CD4-positive, alpha-beta T cell (primary cell): ENCODE measurements around the gene LYAR. TPM values are rescaled to one million over a fixed set of nuclear protein-coding genes. Genes with fewer than 3 reads are reported as not detected.

Experiments
- ATAC-seq: fragments of 200-7000 bp; cut with Tn5 transposase; one replicate; pipeline ENCODE4 v1.10.0; 2022; ENCODE audit warnings: mild to moderate bottlenecking; ENCODE audit not compliant: poor library complexity
- CTCF ChIA-PET: fragments of 350-600 bp; sonication (Branson Sonifier 250); formaldehyde crosslinking; loops from one replicate; lab custom pipeline; 2021; ENCODE audit warnings: antibody characterized with exemption, inconsistent platforms; lab: Charles Lee
- POLR2A ChIA-PET: fragments of 350-600 bp; sonication (Branson Sonifier 250); formaldehyde crosslinking; loops from one replicate; lab custom pipeline; 2021; ENCODE audit warnings: antibody characterized with exemption, inconsistent platforms; lab: Charles Lee
- DNase-seq, 14 experiments: peaks; one replicate each; pipeline ENCODE4 v3.0.0-alpha.2; 2013 to 2020; ENCODE audit warnings: mixed read lengths in 2 of 14
- H3K27ac ChIP-seq, 2 donors: one replicate each; pipeline versions ENCODE4 v1.5.1 to v1.7.0; 2013; ENCODE audit warnings: low read length in 2 of 2, low read depth in 1 of 2, mild to moderate bottlenecking in 1 of 2
- H3K27me3 ChIP-seq, 2 experiments: 1 replicate in 1 of 2; 2 replicates in 1 of 2; pipeline versions ENCODE4 v1.6.1 to v1.7.0; 2013; ENCODE audit warnings: low read length in 2 of 2, control low read depth in 1 of 2, mild to moderate bottlenecking in 1 of 2, moderate library complexity in 1 of 2; ENCODE audit not compliant: insufficient read depth in 2 of 2, control insufficient read depth in 1 of 2
- H3K36me3 ChIP-seq: one replicate; pipeline ENCODE4 v1.6.1; 2013; ENCODE audit warnings: low read length, control low read depth; ENCODE audit not compliant: insufficient read depth
- H3K4me1 ChIP-seq: one replicate; pipeline ENCODE4 v1.6.1; 2013; ENCODE audit warnings: low read length, control low read depth; ENCODE audit not compliant: insufficient read depth
- H3K4me3 ChIP-seq: one replicate; pipeline ENCODE4 v1.5.1; 2013; ENCODE audit warnings: mild to moderate bottlenecking, low read length, moderate library complexity
- H3K9me3 ChIP-seq, 2 experiments: 1 replicate in 1 of 2; 2 replicates in 1 of 2; pipeline versions ENCODE4 v1.6.1 to v1.7.0; 2013; ENCODE audit warnings: low read length in 2 of 2, mild to moderate bottlenecking in 2 of 2, control low read depth in 1 of 2, moderate library complexity in 1 of 2; ENCODE audit not compliant: control insufficient read depth in 1 of 2, insufficient read depth in 1 of 2
- H3K27ac Mint-ChIP-seq: one replicate; pipeline ENCODE4 v1.8.0; 2020; ENCODE audit warnings: mixed read lengths
- H3K27me3 Mint-ChIP-seq: one replicate; pipeline ENCODE4 v1.8.0; 2021; ENCODE audit warnings: mixed read lengths
- H3K36me3 Mint-ChIP-seq: one replicate; pipeline ENCODE4 v1.8.0; 2021; ENCODE audit warnings: low read depth, mixed read lengths
- H3K4me1 Mint-ChIP-seq: one replicate; pipeline ENCODE4 v1.8.0; 2021; ENCODE audit warnings: low read depth, mixed read lengths
- H3K4me3 Mint-ChIP-seq: one replicate; pipeline ENCODE4 v1.8.0; 2020; ENCODE audit warnings: mild to moderate bottlenecking, mixed read lengths
- H3K9me3 Mint-ChIP-seq: one replicate; pipeline ENCODE4 v1.8.0; 2020; ENCODE audit warnings: mixed read lengths
- intact Hi-C, 2 experiments: fragments of 100-400 bp; cut with DNase I in 1 of 2; cut with micrococcal nuclease in 1 of 2; formaldehyde crosslinking; loops; one replicate each; pipeline versions ENCODE4 v1.15.1 to v1.9.0; 2023 to 2025; cut with DNase I, micrococcal nuclease
- total RNA-seq, 174 experiments: library from RNA in 2 of 174; stranded (reverse) in 2 of 174; gene quantifications; one replicate each; pipeline ENCODE4 v1.2.3 and lab custom pipeline; 2021 to 2026
- TF ChIP-seq, protein P1 (sequence below): fragments of 200-600 bp; IDR thresholded peaks from one replicate; pipeline ENCODE4 v1.8.0; 2022; ENCODE audit warnings: antibody characterized with exemption, mild to moderate bottlenecking

The LYAR gene
- total RNA-seq, 2 experiments from 2014 or later, result 13.8 to 13.9 TPM

GRCh38 chr4:4302416-4302815 is 12.5 kb upstream of the LYAR start:
- ChIA-PET CTCF (no interaction called here), POLR2A (no interaction called here)
- Mint-ChIP-seq H3K4me3 (no peak overlapping the region), H3K27ac (no peak overlapping the region), H3K27me3 (no peaks in the 10 kb centered on the region), H3K4me1 (peaks cover 21% of the 10 kb centered on the region), H3K9me3 (no peaks in the 10 kb centered on the region), H3K36me3 (peaks cover 72% of the 10 kb centered on the region)
- ATAC-seq (no peak), DNase-seq (no peak)
- Histone ChIP-seq H3K9me3 (no peaks in the 10 kb centered on the region), H3K36me3 (peaks cover 47% of the 10 kb centered on the region), H3K27me3 (no peaks in the 10 kb centered on the region), H3K4me1 (peaks cover under 1% of the 10 kb centered on the region), H3K27ac (no peak overlapping the region), H3K4me3 (no peak overlapping the region)
- intact Hi-C loops, result no loop called here
- TF ChIP-seq, protein P1, sequence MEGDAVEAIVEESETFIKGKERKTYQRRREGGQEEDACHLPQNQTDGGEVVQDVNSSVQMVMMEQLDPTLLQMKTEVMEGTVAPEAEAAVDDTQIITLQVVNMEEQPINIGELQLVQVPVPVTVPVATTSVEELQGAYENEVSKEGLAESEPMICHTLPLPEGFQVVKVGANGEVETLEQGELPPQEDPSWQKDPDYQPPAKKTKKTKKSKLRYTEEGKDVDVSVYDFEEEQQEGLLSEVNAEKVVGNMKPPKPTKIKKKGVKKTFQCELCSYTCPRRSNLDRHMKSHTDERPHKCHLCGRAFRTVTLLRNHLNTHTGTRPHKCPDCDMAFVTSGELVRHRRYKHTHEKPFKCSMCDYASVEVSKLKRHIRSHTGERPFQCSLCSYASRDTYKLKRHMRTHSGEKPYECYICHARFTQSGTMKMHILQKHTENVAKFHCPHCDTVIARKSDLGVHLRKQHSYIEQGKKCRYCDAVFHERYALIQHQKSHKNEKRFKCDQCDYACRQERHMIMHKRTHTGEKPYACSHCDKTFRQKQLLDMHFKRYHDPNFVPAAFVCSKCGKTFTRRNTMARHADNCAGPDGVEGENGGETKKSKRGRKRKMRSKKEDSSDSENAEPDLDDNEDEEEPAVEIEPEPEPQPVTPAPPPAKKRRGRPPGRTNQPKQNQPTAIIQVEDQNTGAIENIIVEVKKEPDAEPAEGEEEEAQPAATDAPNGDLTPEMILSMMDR, result no peak

GRCh38 chr4:4302001-4302400 is 12.0 kb upstream of the LYAR start:
- peaks cover 21% of the 10 kb centered on the region for H3K4me1 Mint-ChIP-seq
- Histone ChIP-seq H3K27ac (no peak overlapping the region), H3K36me3 (peaks cover 44% of the 10 kb centered on the region), H3K4me3 (no peak overlapping the region), H3K4me1 (peaks cover 2% of the 10 kb centered on the region), H3K9me3 (no peaks in the 10 kb centered on the region), H3K27me3 (no peaks in the 10 kb centered on the region)
- H3K27ac Mint-ChIP-seq, result no peak overlapping the region
- no peaks in the 10 kb centered on the region for H3K27me3 Mint-ChIP-seq
- POLR2A ChIA-PET, result no interaction called here
- TF ChIP-seq, protein P1, result no peak
- ATAC-seq (no peak), DNase-seq (no peak)
- CTCF ChIA-PET, result no interaction called here
- intact Hi-C loops, result no loop called here
- no peak overlapping the region for H3K4me3 Mint-ChIP-seq
- peaks cover 68% of the 10 kb centered on the region for H3K36me3 Mint-ChIP-seq
- no peaks in the 10 kb centered on the region for H3K9me3 Mint-ChIP-seq

DNA sequence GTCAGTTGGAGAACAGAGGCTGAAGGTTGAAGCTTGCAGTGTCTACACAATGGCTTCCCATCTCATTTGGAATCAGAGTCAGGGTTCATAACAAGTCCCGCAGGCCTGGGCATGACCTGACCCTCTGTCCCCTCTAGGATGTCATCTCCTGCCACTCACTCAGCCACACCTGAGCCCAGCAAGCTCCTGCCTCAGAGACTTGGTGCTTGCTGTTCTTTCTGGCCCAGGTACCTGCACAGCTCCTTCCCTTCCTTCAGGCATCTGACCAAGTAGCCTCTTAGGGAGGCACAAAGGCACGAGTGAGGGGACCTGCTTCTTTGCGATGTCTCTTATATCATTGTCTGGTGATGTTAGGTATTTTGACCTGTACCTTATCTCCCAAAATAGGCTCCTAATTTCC is 9.1 kb upstream of the LYAR start:
- Mint-ChIP-seq H3K4me3 (no peak overlapping the region), H3K4me1 (peaks cover 43% of the 10 kb centered on the region), H3K36me3 (peaks cover 64% of the 10 kb centered on the region), H3K27me3 (no peaks in the 10 kb centered on the region), H3K9me3 (no peaks in the 10 kb centered on the region), H3K27ac (no peak overlapping the region)
- Histone ChIP-seq H3K27ac (no peak overlapping the region), H3K4me3 (no peak overlapping the region), H3K4me1 (peaks cover 2% of the 10 kb centered on the region), H3K9me3 (no peaks in the 10 kb centered on the region), H3K36me3 (peaks cover 28% of the 10 kb centered on the region), H3K27me3 (no peaks in the 10 kb centered on the region)
- no peak for ATAC-seq
- ChIA-PET CTCF (no interaction called here), POLR2A (no interaction called here)
- TF ChIP-seq, protein P1, result no peak
- DNase-seq, result no peak
- intact Hi-C loops, result no loop called here
